A549 (cell line): ENCODE data around the gene ADAMTS19. TPM values are rescaled to one million over a fixed set of nuclear protein-coding genes. Genes with fewer than 3 reads are reported as not detected.

Source experiments
- ATAC-seq, 2 experiments: fragments of 200-7000 bp in 1 of 2; fragments of >200 bp in 1 of 2; cut with Nextera tagmentation in 1 of 2; cut with Tn5 transposase in 1 of 2; 3 replicates each; pipeline versions ENCODE4 v1.8.0 to v1.9.1; 2018 to 2020; ENCODE audit warnings: mild to moderate bottlenecking in 1 of 2, moderate library complexity in 1 of 2
- CTCF ChIA-PET: fragments of 300-600 bp; sonication (Branson Sonifier 250); formaldehyde crosslinking; extraction: SDS; loops from one replicate; lab custom pipeline; 2021; ENCODE audit warnings: antibody characterized with exemption, inconsistent platforms; lab: Yijun Ruan, JAX
- POLR2A ChIA-PET: fragments of 350-600 bp; formaldehyde crosslinking; extraction: SDS; loops from one replicate; lab custom pipeline; 2021; ENCODE audit warnings: antibody characterized with exemption, inconsistent platforms; lab: Yijun Ruan, JAX
- DNase-seq, 2 experiments: peaks; one replicate each; pipeline versions ENCODE4 v3.0.0 to v3.0.0-alpha.2; 2011 to 2016; ENCODE audit warnings: low read depth in 1 of 2, low spot score in 1 of 2
- FAIRE-seq: peaks from 2 replicates; lab custom pipeline; 2011; peaks lifted over from hg19 to GRCh38; lab: Jason Lieb, UNC
- H3K27ac ChIP-seq, 2 experiments: fragments of >200 bp; sonication (Bioruptor Twin); formaldehyde crosslinking; 3 replicates each; pipeline ENCODE4 v1.5.1; 2016 to 2017
- H3K4me1 ChIP-seq: fragments of >200 bp; sonication (Bioruptor Twin); formaldehyde crosslinking; 3 replicates; pipeline ENCODE4 v1.6.1; 2016
- H3K4me2 ChIP-seq: fragments of >200 bp; sonication (Bioruptor Twin); formaldehyde crosslinking; 3 replicates; pipeline ENCODE4 v1.6.1; 2016
- H3K4me3 ChIP-seq: fragments of >200 bp; sonication (Bioruptor Twin); formaldehyde crosslinking; 3 replicates; pipeline ENCODE4 v1.5.1; 2016
- H3K9me3 ChIP-seq: fragments of >200 bp; sonication (Bioruptor Twin); formaldehyde crosslinking; 3 replicates; pipeline ENCODE4 v1.6.1; 2016
- BHLHE40 ChIP-seq: IDR thresholded peaks from 2 replicates; pipeline ENCODE4 v1.6.1; 2012; ENCODE audit warnings: low read depth, low read length, inconsistent platforms
- CHD2 ChIP-seq: fragments of 150-350 bp; IDR thresholded peaks from 2 replicates; pipeline ENCODE4 v1.6.1; 2014; ENCODE audit warnings: low read length; ENCODE audit not compliant: partially characterized antibody
- CHD4 ChIP-seq: fragments of 200-600 bp; sonication (generic); IDR thresholded peaks from 2 replicates; pipeline ENCODE4 v1.6.1; 2016; ENCODE audit warnings: antibody characterized with exemption, mild to moderate bottlenecking, borderline replicate concordance
- CTCF ChIP-seq: fragments of >200 bp; sonication (Bioruptor Twin); formaldehyde crosslinking; IDR thresholded peaks from 3 replicates; pipeline ENCODE4 v1.5.1; 2016
- EHMT2 ChIP-seq: fragments of 200-600 bp; sonication (generic); IDR thresholded peaks from 2 replicates; pipeline ENCODE4 v1.6.1; 2016; ENCODE audit warnings: antibody characterized with exemption, low read depth, mild to moderate bottlenecking, moderate library complexity
- ESRRA ChIP-seq: fragments of 150-350 bp; IDR thresholded peaks from 2 replicates; pipeline ENCODE4 v1.6.1; 2014; ENCODE audit warnings: mild to moderate bottlenecking, low read length, borderline replicate concordance
- HEYL ChIP-seq: fragments of 250-450 bp; sonication (Bioruptor Pico); IDR thresholded peaks from 2 replicates; pipeline ENCODE4 v1.8.0; 2021; ENCODE audit warnings: mild to moderate bottlenecking, moderate library complexity
- HOXB13 ChIP-seq: fragments of 250-450 bp; sonication (Bioruptor Pico); IDR thresholded peaks from 2 replicates; pipeline ENCODE4 v1.5.0; 2020; ENCODE audit warnings: low read depth, mild to moderate bottlenecking, moderate library complexity
- HOXB5 ChIP-seq: fragments of 250-450 bp; sonication (Bioruptor Pico); IDR thresholded peaks from 2 replicates; pipeline ENCODE4 v1.5.0; 2020; ENCODE audit warnings: mild to moderate bottlenecking, moderate library complexity
- JUN ChIP-seq, 2 experiments: fragments of >200 bp; sonication (Bioruptor Twin); formaldehyde crosslinking; IDR thresholded peaks; 2 replicates in 1 of 2; 3 replicates in 1 of 2; pipeline ENCODE4 v1.6.1; 2016 to 2017
- MAFK ChIP-seq: fragments of 450-650 bp; IDR thresholded peaks from 2 replicates; pipeline ENCODE4 v1.6.1; 2014; ENCODE audit not compliant: partially characterized antibody
- MAZ ChIP-seq: fragments of 150-350 bp; IDR thresholded peaks from 2 replicates; pipeline ENCODE4 v1.6.1; 2014; ENCODE audit warnings: antibody characterized with exemption, low read depth, low read length, borderline replicate concordance
- MYC ChIP-seq: IDR thresholded peaks from 2 replicates; pipeline ENCODE4 v1.6.1; 2012; ENCODE audit warnings: mild to moderate bottlenecking, inconsistent platforms, low read length, improper control_type of control experiment, borderline replicate concordance
- NFE2L2 ChIP-seq: fragments of 150-350 bp; conservative IDR thresholded peaks from 2 replicates; pipeline ENCODE4 v1.6.1; 2014; ENCODE audit warnings: low read length
- NPAS2 ChIP-seq: fragments of 250-450 bp; sonication (Bioruptor Pico); IDR thresholded peaks from 2 replicates; pipeline ENCODE4 v1.8.0; 2022; ENCODE audit warnings: mild to moderate bottlenecking, moderate library complexity, borderline replicate concordance
- POLR2AphosphoS2 ChIP-seq: conservative IDR thresholded peaks from 2 replicates; pipeline ENCODE4 v1.6.1; 2012; ENCODE audit warnings: low read length, improper control_type of control experiment, inconsistent platforms
- RAD21 ChIP-seq, 2 experiments: fragments of >200 bp in 1 of 2; sonication (Bioruptor Twin) in 1 of 2; formaldehyde crosslinking in 1 of 2; IDR thresholded peaks in 1 of 2; conservative IDR thresholded peaks in 1 of 2; 2 replicates in 1 of 2; 3 replicates in 1 of 2; pipeline ENCODE4 v1.6.1; 2012 to 2018; ENCODE audit warnings: inconsistent platforms in 1 of 2
- RARB ChIP-seq: fragments of 250-450 bp; sonication (Bioruptor Pico); IDR thresholded peaks from 2 replicates; pipeline ENCODE4 v1.8.0; 2021; ENCODE audit warnings: mild to moderate bottlenecking, moderate library complexity
- RCOR1 ChIP-seq: fragments of 150-350 bp; IDR thresholded peaks from 2 replicates; pipeline ENCODE4 v1.6.1; 2014; ENCODE audit warnings: antibody characterized with exemption, low read length, low read depth
- RFX5 ChIP-seq: fragments of 450-650 bp; IDR thresholded peaks from 2 replicates; pipeline ENCODE4 v1.7.1; 2014; ENCODE audit warnings: antibody characterized with exemption, mild to moderate bottlenecking, moderate library complexity
- RNF2 ChIP-seq: fragments of 200-600 bp; sonication (generic); IDR thresholded peaks from 2 replicates; pipeline ENCODE4 v1.6.1; 2016; ENCODE audit warnings: low read depth, mild to moderate bottlenecking, antibody characterized with exemption, moderate library complexity, borderline replicate concordance
- SREBF2 ChIP-seq: fragments of 450-650 bp; IDR thresholded peaks from 2 replicates; pipeline ENCODE4 v1.6.1; 2014; ENCODE audit warnings: mild to moderate bottlenecking, moderate library complexity
- TFCP2L1 ChIP-seq: fragments of 250-450 bp; sonication (Bioruptor Pico); IDR thresholded peaks from 2 replicates; pipeline ENCODE4 v1.5.0; 2021; ENCODE audit warnings: mild to moderate bottlenecking
- TP53 ChIP-seq: fragments of 250-450 bp; sonication (Bioruptor Pico); IDR thresholded peaks from 2 replicates; pipeline ENCODE4 v1.5.0; 2021; ENCODE audit warnings: mild to moderate bottlenecking, moderate library complexity
- USF2 ChIP-seq: fragments of 450-650 bp; IDR thresholded peaks from 2 replicates; pipeline ENCODE4 v1.6.1; 2014; ENCODE audit warnings: antibody characterized with exemption
- ZSCAN20 ChIP-seq: fragments of 250-450 bp; sonication (Bioruptor Pico); IDR thresholded peaks from 2 replicates; pipeline ENCODE4 v1.8.0; 2022; ENCODE audit warnings: mild to moderate bottlenecking, moderate library complexity
- WGBS: methylation state at CpG from one replicate; pipeline ENCODE4 v1.1.6; 2017; ENCODE audit errors: missing lambda C conversion rate; 5-methylcytosine and 5-hydroxymethylcytosine counted together
- polyA plus RNA-seq, 4 experiments: library from polyadenylated mRNA; depleted of rRNA in 3 of 4; stranded (reverse); fragments of >200 nt; fragmentation: RNase III in 1 of 4; extraction: RNeasy Plus Mini Kit Qiagen cat#74134 plus additional on column Dnase treatment in 1 of 4; gene quantifications; 2 replicates in 3 of 4; 3 replicates in 1 of 4; pipeline ENCODE4 v1.2.3, GENCODE V29; 2011 to 2017
- TF ChIP-seq, protein P1 (sequence below): fragments of >200 bp; sonication (Bioruptor Twin); formaldehyde crosslinking; IDR thresholded peaks from 2 replicates; pipeline ENCODE4 v1.6.1; 2016
- TF ChIP-seq, protein P2 (sequence below): fragments of 150-350 bp; IDR thresholded peaks from 2 replicates; pipeline ENCODE4 v1.6.1; 2014; ENCODE audit warnings: low read depth, mild to moderate bottlenecking, low read length

The ADAMTS19 gene
- polyA plus RNA-seq, 2 of the 4 experiments (the other 2 are of a cell fraction), result not detected

DNA sequence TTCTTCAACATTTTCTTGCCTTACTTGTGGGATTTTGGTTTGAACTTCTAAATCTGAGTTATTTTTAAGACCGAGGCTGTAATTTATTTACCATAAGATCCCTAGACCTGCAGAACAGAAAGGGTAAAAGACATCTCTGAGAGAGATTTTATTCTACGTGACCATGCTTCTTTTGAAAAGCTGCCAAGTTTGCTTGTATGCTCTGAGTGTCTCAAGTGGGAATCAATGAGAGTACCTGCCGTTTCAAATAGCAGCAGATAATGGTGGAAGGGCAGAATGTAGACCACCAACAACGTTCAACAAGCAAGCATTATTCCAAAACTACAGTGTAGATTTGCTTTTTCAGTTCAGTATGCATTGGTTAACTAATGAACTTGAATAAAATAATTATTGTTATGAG, 179.2 kb downstream of the ADAMTS19 start:
- DNase-seq, result no peak
- H3K27ac ChIP-seq, result no peak overlapping the region
- TF ChIP-seq RNF2 (no peak), JUN (IDR thresholded peaks at IDR 0.05) (no peak), HOXB13 (CRISPR knock-in tag) (no peak), MYC (no peak), NFE2L2 (no peak), BHLHE40 (no peak), USF2 (no peak), ESRRA (no peak), SREBF2 (no peak), RCOR1 (no peak), CTCF (no peak), NPAS2 (CRISPR knock-in tag) (no peak), CHD2 (no peak)
- TF ChIP-seq, protein P1, sequence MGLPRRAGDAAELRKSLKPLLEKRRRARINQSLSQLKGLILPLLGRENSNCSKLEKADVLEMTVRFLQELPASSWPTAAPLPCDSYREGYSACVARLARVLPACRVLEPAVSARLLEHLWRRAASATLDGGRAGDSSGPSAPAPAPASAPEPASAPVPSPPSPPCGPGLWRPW, result no peak
- ATAC-seq, result no peak
- no peak overlapping the region for H3K4me3 ChIP-seq
- no peaks in the 10 kb centered on the region for H3K4me1 ChIP-seq
- no peaks in the 10 kb centered on the region for H3K9me3 ChIP-seq
- 2% methylated on average over 4 of the region's 4 CpGs for WGBS
- ChIA-PET CTCF (no interaction called here), POLR2A (no interaction called here)
- FAIRE-seq, result no peak
- H3K4me2 ChIP-seq, result no peak overlapping the region

GRCh38 chr5:129652349-129653056, 192.4 kb downstream of the ADAMTS19 start:
- ATAC-seq, result no peak
- H3K4me3 ChIP-seq, result no peak overlapping the region
- no peak overlapping the region for H3K27ac ChIP-seq
- H3K4me2 ChIP-seq, result no peak overlapping the region
- ChIA-PET CTCF (no interaction called here), POLR2A (no interaction called here)
- no peaks in the 10 kb centered on the region for H3K9me3 ChIP-seq
- no peak for DNase-seq
- no peak for TF ChIP-seq TP53 (CRISPR knock-in tag)
- TF ChIP-seq HEYL (CRISPR knock-in tag), result no peak
- no peak for TF ChIP-seq RCOR1
- TF ChIP-seq BHLHE40, result no peak
- no peak for TF ChIP-seq POLR2AphosphoS2
- no peak for TF ChIP-seq SREBF2
- TF ChIP-seq MAZ, result no peak
- no peak for TF ChIP-seq RARB (CRISPR knock-in tag)
- TF ChIP-seq CHD4, result no peak
- no peak for TF ChIP-seq HOXB5 (CRISPR knock-in tag)
- TF ChIP-seq, protein P2, sequence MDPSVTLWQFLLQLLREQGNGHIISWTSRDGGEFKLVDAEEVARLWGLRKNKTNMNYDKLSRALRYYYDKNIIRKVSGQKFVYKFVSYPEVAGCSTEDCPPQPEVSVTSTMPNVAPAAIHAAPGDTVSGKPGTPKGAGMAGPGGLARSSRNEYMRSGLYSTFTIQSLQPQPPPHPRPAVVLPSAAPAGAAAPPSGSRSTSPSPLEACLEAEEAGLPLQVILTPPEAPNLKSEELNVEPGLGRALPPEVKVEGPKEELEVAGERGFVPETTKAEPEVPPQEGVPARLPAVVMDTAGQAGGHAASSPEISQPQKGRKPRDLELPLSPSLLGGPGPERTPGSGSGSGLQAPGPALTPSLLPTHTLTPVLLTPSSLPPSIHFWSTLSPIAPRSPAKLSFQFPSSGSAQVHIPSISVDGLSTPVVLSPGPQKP, result no peak
- no peak for TF ChIP-seq ZSCAN20 (CRISPR knock-in tag)
- no peak for TF ChIP-seq TFCP2L1
- TF ChIP-seq EHMT2, result no peak
- TF ChIP-seq RFX5, result no peak
- no peak for TF ChIP-seq RAD21 (conservative IDR thresholded peaks at IDR 0.05 in 1 of 2, IDR thresholded peaks at IDR 0.05 in 1 of 2)
- TF ChIP-seq MAFK, result no peak
- no peak for TF ChIP-seq NPAS2 (CRISPR knock-in tag)
- TF ChIP-seq JUN (IDR thresholded peaks at IDR 0.05), result no peak
- TF ChIP-seq ESRRA, result no peak
- H3K4me1 ChIP-seq, result no peaks in the 10 kb centered on the region
- WGBS, result 6% methylated on average over 2 of the region's 2 CpGs
- FAIRE-seq, result no peak
